ENCODE results near the gene BTBD10. TPM values are rescaled to one million over a fixed set of nuclear protein-coding genes. Genes with fewer than 3 reads are reported as not detected.

The BTBD10 gene
- total RNA-seq, 1 experiment from 2014 or later, result 29.6 TPM

- TF ChIP-seq POLR2AphosphoS5 (IDR thresholded peaks at IDR 0.05; ENCODE audit: low read depth, low read length) (no peak), REST (IDR thresholded peaks at IDR 0.05; ENCODE audit: insufficient read depth in 1 of 2, low read depth in 2 of 2, low read length in 1 of 2) (no peak), CTCF (IDR thresholded peaks at IDR 0.05) (no peak)
- Histone ChIP-seq H3K4me3 (ENCODE audit: low read depth in 2 of 2, low read length in 2 of 2) (no peak overlapping the region), H3K27me3 (ENCODE audit: control insufficient read depth, insufficient read depth, low read length) (no peaks in the 10 kb centered on the region), H3K36me3 (ENCODE audit: control insufficient read depth, insufficient read depth, low read length) (no peaks in the 10 kb centered on the region), H3K9me3 (ENCODE audit: control insufficient read depth, insufficient read depth, low read depth, low read length) (peaks cover 20% of the 10 kb centered on the region; the same call in 1 of the 2 replicates), H3K4me1 (ENCODE audit: control insufficient read depth, insufficient read depth, low read length) (no peaks in the 10 kb centered on the region), H3K27ac (ENCODE audit: low read length) (no peak overlapping the region)
- POLR2A ChIA-PET, result no interaction called here
- ATAC-seq (no peak), DNase-seq (ENCODE audit: low read depth, low spot score) (no peak)
- no TSS peak for BruUV-seq (replicated peaks)
- CTCF ChIA-PET, result no interaction called here
- in situ Hi-C loops (cut with HindIII; ENCODE audit: low pct_unique_long_range_greater_than_20kb, low sequenced_read_pairs) (no loop called here), intact Hi-C loops (cut with micrococcal nuclease; ENCODE audit: unreplicated experiment) (no loop called here)
Measured at GRCh38 chr11:13429836-13430235, 33.2 kb downstream of the BTBD10 start.

- in situ Hi-C loops (cut with HindIII; ENCODE audit: low pct_unique_long_range_greater_than_20kb, low sequenced_read_pairs), result no loop called here
- no TSS peak for BruUV-seq (replicated peaks)
- TF ChIP-seq SIN3A (IDR thresholded peaks at IDR 0.05; ENCODE audit: borderline replicate concordance, insufficient read depth, low read depth, low read length) (no peak), POLR2AphosphoS5 (IDR thresholded peaks at IDR 0.05; ENCODE audit: low read depth, low read length) (no peak), CTCF (IDR thresholded peaks at IDR 0.05) (no peak), TCF7L2 (IDR thresholded peaks at IDR 0.05; ENCODE audit: low read depth, low read length) (no peak), REST (IDR thresholded peaks at IDR 0.05; ENCODE audit: insufficient read depth in 1 of 2, low read depth in 2 of 2, low read length in 1 of 2) (no peak)
- DNase-seq (ENCODE audit: low read depth, low spot score) (no peak), ATAC-seq (no peak)
- ChIA-PET CTCF (no interaction called here), POLR2A (no interaction called here)
- no peak overlapping the region for H3K27ac ChIP-seq (ENCODE audit: low read length)
- peaks cover 20% of the 10 kb centered on the region; the same call in 1 of the 2 replicates for H3K9me3 ChIP-seq (ENCODE audit: control insufficient read depth, insufficient read depth, low read depth, low read length)
- no peaks in the 10 kb centered on the region for H3K27me3 ChIP-seq (ENCODE audit: control insufficient read depth, insufficient read depth, low read length)
- no peaks in the 10 kb centered on the region for H3K4me1 ChIP-seq (ENCODE audit: control insufficient read depth, insufficient read depth, low read length)
- H3K4me3 ChIP-seq (ENCODE audit: low read depth in 2 of 2, low read length in 2 of 2), result no peak overlapping the region
- H3K36me3 ChIP-seq (ENCODE audit: control insufficient read depth, insufficient read depth, low read length), result no peaks in the 10 kb centered on the region
- intact Hi-C loops (cut with micrococcal nuclease; ENCODE audit: unreplicated experiment), result no loop called here
Measured at GRCh38 chr11:13429288-13429687, 33.7 kb downstream of the BTBD10 start.

Data from Panc1 (cell line).